Measurements from ENCODE around the gene TSPAN32. TPM values are rescaled to one million over a fixed set of nuclear protein-coding genes. Genes with fewer than 3 reads are reported as not detected.
"Not testable (repeated sequence)": the region's sequence is repeated elsewhere in the genome, so short reads cannot be mapped to it uniquely, and the experiment has no call there.

The TSPAN32 gene
- total RNA-seq, 1 donor from 2014 or later, result 54.2 TPM

GRCh38 chr11:2361565-2361964, 59.8 kb downstream of the TSPAN32 start:
- intact Hi-C loops (cut with micrococcal nuclease), result no loop called here

- intact Hi-C loops (cut with micrococcal nuclease), result no loop called here
These were observed 60.6 kb downstream of the TSPAN32 start for GRCh38 chr11:2362414-2362813.

- intact Hi-C loops (cut with micrococcal nuclease), result no loop called here
These were observed 61.3 kb downstream of the TSPAN32 start for GRCh38 chr11:2363130-2363529.

GRCh38 chr11:2363577-2364370, 62.0 kb downstream of the TSPAN32 start:
- intact Hi-C loops (cut with micrococcal nuclease), result no loop called here

DNA sequence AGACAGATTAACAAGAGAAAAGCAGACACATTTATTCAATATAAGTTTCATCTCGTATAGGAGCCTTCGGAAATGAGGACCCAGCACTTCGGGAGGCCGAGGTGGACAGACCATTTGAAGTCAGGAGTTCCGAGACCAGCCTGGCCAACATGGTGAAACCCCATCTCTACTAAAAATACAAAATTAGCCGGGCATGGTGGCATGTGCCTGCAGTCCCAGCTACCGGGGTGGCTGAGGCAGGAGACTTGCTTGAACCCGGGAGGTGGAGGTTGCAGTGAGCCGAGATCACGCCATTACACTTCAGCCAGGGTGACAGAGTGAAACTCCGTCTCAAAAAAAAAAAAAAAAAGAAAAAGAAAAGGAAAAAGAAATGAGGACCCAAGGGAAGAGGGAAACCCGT, 62.6 kb downstream of the TSPAN32 start:
- intact Hi-C loops (cut with micrococcal nuclease), result not testable (repeated sequence)

DNA sequence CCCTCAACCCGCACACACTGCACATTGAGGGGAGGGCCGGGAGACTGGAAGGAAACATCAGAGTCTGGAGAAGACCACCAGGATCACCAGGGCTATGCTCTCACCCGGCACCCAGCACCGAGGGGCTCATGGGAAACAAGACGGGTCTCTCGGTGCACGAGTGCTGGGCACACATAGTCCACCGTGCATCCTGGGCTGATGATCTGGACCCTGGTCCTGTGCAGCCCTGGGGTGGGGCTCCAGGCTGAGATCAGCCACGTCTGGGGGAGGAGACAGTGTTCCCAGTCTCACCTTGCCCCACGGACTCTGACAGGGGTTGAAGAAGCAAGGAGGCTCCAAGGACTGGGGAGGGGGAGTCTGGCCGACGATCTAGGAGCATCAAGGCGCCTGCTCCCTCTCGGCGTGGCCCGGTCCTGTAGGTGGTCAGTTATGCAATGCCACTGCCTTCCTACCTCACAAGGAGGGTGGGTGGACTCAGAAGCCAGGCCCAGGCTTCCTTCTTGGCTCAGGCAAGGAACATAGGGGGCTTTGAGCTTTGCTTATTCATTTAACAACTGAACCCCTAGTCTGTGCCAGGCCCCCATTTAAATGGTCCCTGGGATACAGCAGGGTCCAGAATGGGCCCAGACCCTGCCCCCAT, 63.9 kb downstream of the TSPAN32 start:
- intact Hi-C loops (cut with micrococcal nuclease), result no loop called here

DNA sequence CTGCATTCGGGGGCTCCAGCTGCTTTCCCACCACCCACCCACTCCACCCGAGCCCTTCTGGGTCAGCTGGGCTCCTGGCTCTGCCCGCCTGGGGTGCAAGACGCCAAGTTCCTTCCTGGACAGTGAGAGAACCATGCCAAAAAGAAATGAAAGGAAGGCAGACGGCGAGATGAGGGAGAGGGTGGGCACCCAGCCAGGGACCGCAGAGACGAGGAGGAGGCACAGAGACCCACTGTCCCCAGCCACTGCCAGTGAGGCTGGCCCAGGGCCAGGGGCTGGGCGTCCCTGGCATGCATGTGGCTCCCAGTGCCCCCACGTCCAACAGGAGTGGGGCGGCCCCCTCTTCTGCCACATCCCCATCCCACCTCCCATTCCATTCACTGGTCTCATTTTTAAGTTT, 64.5 kb downstream of the TSPAN32 start:
- intact Hi-C loops (cut with micrococcal nuclease), result no loop called here

- intact Hi-C loops (cut with micrococcal nuclease), result no loop called here
These were observed 64.9 kb downstream of the TSPAN32 start for GRCh38 chr11:2366733-2367132.

DNA sequence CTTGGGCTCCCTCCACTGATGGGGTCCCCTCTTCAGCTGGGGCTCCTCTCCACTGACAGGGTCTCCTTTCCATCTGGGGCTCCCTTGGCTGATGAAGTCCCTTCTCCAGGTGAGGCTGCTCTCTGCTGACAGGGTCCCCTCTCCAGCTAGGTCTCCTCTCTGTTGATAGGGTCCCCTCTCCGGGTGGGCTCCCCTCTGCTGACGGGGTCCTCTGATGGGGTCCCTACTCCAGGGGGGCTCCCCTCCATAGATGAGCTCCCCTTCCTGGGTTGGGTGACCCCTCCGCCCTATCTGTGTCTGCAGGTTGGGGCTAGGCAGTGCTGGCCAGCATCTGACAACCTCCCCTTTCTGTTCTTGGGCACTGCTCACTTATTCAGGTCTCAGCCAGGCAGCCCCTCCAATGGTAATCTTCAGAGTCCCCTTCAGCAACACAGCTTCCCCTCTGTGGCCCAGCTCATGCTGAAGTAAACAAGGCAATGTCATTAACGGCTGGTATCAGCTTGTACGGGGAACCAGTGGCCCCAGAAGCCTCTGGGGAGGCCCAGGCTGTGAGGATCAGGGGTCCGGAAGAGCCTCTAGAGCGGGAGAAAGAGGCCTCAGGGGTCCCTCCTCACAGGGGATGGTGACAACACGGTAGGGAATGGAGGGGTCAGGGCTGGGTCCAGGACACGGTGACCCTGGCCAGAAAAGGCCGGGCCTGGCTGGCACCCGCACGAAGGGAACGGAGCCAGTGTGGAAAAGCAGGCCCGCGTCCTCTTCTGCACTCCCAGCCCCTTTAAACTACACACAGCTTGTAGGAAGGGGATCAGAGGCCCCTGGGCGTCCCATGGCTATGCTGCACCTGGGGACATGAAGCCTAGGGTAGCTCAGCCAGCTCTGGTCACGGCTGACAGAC, 65.7 kb downstream of the TSPAN32 start:
- intact Hi-C loops (cut with micrococcal nuclease), result no loop called here

Other genes with a start within 250 kb of the TSPAN32 start
- gene IGF2, start 162.6 kb upstream of the TSPAN32 start, total RNA-seq, result not detected in 2 replicates
- gene INS, start 140.8 kb upstream of the TSPAN32 start, total RNA-seq, result not detected in 2 replicates
- not detected in 2 replicates for gene TH, start 130.2 kb upstream of the TSPAN32 start, total RNA-seq
- 0.09 and 0.11 TPM in 2 replicates for gene ASCL2, start 31.4 kb upstream of the TSPAN32 start, total RNA-seq
- 39.5 and 40.8 TPM in 2 replicates for gene C11orf21, start 95 bp upstream of the TSPAN32 start, total RNA-seq
- 149 and 156 TPM in 2 replicates for gene CD81, start 75.3 kb downstream of the TSPAN32 start, total RNA-seq
- 41.5 and 42.2 TPM in 2 replicates for gene TSSC4, start 98.7 kb downstream of the TSPAN32 start, total RNA-seq
- not detected in 2 replicates for gene TRPM5, start 142.5 kb downstream of the TSPAN32 start, total RNA-seq
- gene KCNQ1, start 143.0 kb downstream of the TSPAN32 start, total RNA-seq, result 5.7 and 6.0 TPM in 2 replicates